Astrocyte of the cerebellum (primary cell): ENCODE data around the gene GNA14.
"Not testable (repeated sequence)": the region's sequence is repeated elsewhere in the genome, so short reads cannot be mapped to it uniquely, and the experiment has no call there.

Experiments
- DNase-seq: peaks from one replicate; pipeline ENCODE4 v3.0.0-alpha.2; 2011; ENCODE audit warnings: low read depth
- H3K4me3 ChIP-seq: 2 replicates; pipeline ENCODE4 v1.5.1; 2011; ENCODE audit warnings: mild to moderate bottlenecking, low read depth, low read length, moderate library complexity
- in situ Hi-C: cut with HindIII; loops from 2 replicates; pipeline ENCODE4 v1.10.0; 2017; ENCODE audit warnings: low sequenced_read_pairs
- TF ChIP-seq, protein P1 (sequence below): IDR thresholded peaks from 2 replicates; pipeline ENCODE4 v1.5.1; 2012; ENCODE audit warnings: low read length, low read depth, moderate library complexity, mild to moderate bottlenecking; ENCODE audit errors: missing control alignments

GNA14 gene

GRCh38 chr9:77450085-77450475 is 198.0 kb downstream of the GNA14 start:
- DNase-seq, result no peak
- in situ Hi-C loops, result no loop called here
- no peak overlapping the region for H3K4me3 ChIP-seq
- TF ChIP-seq, protein P1, sequence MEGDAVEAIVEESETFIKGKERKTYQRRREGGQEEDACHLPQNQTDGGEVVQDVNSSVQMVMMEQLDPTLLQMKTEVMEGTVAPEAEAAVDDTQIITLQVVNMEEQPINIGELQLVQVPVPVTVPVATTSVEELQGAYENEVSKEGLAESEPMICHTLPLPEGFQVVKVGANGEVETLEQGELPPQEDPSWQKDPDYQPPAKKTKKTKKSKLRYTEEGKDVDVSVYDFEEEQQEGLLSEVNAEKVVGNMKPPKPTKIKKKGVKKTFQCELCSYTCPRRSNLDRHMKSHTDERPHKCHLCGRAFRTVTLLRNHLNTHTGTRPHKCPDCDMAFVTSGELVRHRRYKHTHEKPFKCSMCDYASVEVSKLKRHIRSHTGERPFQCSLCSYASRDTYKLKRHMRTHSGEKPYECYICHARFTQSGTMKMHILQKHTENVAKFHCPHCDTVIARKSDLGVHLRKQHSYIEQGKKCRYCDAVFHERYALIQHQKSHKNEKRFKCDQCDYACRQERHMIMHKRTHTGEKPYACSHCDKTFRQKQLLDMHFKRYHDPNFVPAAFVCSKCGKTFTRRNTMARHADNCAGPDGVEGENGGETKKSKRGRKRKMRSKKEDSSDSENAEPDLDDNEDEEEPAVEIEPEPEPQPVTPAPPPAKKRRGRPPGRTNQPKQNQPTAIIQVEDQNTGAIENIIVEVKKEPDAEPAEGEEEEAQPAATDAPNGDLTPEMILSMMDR, result no peak

- TF ChIP-seq, protein P1, result no peak
- DNase-seq, result peak; percentile 49
- H3K4me3 ChIP-seq, result no peak overlapping the region
- in situ Hi-C loops, result no loop called here
Measured at GRCh38 chr9:77449240-77450084, 198.7 kb downstream of the GNA14 start.

- TF ChIP-seq, protein P1, result no peak
- no peak overlapping the region for H3K4me3 ChIP-seq
- in situ Hi-C loops, result no loop called here
- no peak for DNase-seq
Measured at GRCh38 chr9:77447646-77448045, 200.5 kb downstream of the GNA14 start.

GRCh38 chr9:77442436-77442835 is 205.7 kb downstream of the GNA14 start:
- H3K4me3 ChIP-seq, result no peak overlapping the region
- in situ Hi-C loops, result no loop called here
- no peak for DNase-seq
- TF ChIP-seq, protein P1, result no peak

DNA sequence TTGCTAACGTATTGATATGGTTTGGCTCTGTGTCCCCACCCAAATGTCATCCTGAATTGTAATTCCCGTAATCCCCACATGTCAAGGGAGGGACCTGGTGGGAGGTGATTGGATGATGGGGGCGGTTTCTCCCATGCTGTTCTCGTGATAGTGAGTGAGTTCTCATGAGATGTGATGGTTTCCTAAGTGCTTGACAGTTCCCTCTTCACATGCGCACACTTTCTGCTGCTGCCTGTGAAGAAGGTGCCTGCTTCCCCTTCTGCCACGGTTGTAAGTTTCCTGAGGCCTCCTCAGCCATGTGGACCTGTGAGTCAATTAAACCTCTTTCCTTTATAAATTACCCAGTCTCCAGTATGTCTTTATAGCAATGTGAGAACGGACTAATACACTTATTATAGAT is 207.0 kb downstream of the GNA14 start:
- H3K4me3 ChIP-seq, in situ Hi-C loops, DNase-seq: not testable (repeated sequence)

DNA sequence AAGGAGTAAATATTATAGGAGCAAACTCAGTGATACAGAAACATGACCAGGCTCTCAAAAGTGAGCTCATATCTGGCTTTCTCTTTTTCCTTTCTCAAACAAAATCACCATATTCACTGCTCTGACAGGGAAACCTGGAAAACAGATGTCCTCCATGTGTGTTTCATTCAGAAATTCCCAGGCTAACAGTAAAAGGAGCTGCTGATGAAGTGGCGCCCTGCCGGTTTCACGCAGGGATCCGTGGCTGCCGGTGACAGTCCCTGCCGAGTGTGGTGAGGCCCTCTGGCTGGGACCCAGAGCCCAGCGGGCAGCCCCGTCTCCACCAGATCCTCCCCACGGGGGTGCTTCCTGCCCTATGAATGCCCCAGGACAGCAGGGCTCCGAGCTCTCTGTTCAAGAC is 208.1 kb downstream of the GNA14 start:
- in situ Hi-C loops, result no loop called here
- TF ChIP-seq, protein P1, result no peak
- no peak overlapping the region for H3K4me3 ChIP-seq
- peak; percentile 90 for DNase-seq

GRCh38 chr9:77438653-77439052 is 209.5 kb downstream of the GNA14 start:
- in situ Hi-C loops, result no loop called here
- TF ChIP-seq, protein P1, result no peak
- no peak overlapping the region for H3K4me3 ChIP-seq
- no peak for DNase-seq
